GM18499 (cell line): ENCODE data around the gene NDUFC2.
"Not testable (repeated sequence)": the region's sequence is repeated elsewhere in the genome, so short reads cannot be mapped to it uniquely, and the experiment has no call there.

Experiments used
- ATAC-seq: cut with Tn5 transposase; IDR thresholded peaks from one replicate; pipeline ENCODE4 v1.9.1; 2021; ENCODE audit warnings: moderate number of reproducible peaks; ENCODE audit not compliant: insufficient read depth, unreplicated experiment

The NDUFC2 gene

DNA sequence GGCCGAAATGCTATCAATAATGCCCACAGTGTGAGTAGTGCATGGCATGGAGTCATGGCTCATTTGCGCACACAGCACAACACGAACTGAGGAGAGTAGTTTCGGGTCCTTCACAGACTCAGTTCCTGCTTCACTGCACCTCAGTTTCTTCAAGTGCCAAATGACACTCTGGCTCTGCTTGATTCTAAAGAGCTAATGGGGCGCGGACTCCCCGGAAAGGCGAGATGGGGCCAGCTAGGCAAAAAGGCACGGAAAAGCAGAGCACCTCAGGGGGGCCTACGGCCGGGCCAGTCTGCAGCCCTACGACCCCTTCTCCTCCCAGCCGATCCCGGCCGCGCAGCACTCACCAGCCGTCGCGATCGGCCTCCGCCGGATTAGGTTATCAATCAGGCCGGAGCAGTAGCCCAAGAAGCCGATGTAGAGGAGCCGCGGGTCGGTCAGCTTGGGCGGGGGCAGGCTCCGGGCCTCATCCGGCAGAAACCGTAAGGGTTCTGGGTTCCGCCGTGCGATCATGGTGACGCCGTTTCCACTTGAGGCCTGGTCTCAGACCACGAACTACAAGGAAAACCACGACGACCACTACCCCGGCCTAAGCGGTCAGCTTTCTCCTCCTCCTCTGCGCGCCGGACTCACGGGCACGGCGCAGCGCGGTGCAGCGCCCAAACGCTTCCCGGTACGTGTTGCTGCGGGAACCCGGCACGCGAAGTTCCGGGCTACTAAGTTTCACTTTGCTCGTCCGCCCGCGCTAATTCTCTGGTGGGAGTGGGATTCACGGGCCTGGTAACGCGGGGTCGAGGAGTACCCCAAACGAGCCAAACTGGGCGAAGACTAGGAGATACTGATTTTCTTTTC is at the start of gene NDUFC2:
NDUFC2 (minus strand) TSS at position 631 of the 852 bp plus-strand sequence; CDS start at position 513, 118 bp downstream.
- no peak for ATAC-seq

DNA sequence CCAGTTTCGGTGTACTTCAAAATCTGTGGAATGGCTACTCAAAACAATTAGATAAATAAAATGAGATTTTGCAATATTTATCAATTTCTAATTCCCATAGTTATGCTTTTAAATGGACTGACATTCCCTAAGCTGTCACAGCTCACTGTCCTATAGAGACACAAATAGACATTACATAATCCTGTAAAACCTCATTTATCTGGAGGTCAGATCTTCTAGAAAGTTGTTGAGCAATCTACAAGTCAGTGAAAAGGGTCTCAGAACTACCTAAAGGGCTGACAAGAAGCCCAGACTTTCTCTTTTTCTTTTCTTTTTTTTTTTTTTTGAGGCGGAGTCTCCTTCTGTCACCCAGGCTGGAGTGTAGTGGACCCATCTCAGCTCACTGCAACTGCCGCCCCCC is 47.7 kb upstream of the NDUFC2 start:
- no peak for ATAC-seq

DNA sequence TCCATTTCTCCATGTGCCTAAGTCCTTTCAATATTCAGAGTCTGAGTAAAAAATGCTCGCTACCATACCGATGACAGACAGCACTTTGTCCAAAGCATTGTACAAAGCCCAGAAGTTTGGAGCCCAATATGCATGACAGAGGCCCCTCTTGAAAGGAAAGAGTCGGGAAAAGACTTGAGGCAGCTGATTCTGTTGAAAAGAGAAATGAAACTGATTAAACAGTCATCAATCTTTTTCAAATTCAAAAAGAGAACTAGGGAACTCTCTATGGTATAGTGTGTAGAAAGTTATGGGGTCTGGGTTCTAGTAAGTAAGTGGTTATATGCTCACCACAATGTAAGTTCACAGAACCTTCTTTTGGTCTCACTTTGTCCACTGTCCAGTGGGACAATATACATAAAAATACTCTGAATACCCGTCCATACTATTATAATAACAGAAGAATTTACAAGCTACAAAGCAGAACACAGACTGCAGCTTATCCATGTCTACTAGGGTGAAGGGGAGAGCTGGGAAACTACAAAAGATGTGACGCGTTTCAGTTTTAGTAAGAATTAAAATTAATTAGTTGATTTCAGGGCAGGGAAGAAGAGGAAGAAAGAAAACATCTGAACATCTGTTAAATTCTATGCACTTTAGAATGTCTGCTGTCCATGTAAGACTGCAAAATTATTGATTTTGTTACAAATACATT is 33.1 kb upstream of the NDUFC2 start:
- no peak for ATAC-seq

- ATAC-seq, result no peak
Measured at GRCh38 chr11:78111298-78111697, 31.6 kb upstream of the NDUFC2 start.

DNA sequence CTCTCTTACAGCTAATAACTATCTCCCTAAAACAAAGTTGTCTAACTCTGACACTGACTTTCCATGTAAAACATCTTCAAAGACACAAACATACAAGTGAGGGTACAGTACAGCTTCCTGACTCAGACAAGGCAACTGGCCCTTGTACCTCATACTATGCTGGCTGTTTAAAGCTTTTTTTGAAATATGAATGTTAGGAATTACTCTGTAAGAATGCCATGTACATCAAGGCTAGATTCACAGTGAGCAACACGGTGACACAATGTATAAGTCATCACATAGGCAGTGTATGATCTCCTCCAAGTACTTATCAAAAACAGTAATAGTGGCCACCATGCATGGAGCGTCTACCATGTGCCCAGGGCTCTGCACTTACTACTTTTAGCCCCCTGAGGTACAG is 31.2 kb upstream of the NDUFC2 start:
- no peak for ATAC-seq

GRCh38 chr11:78110351-78110750 is 30.7 kb upstream of the NDUFC2 start:
- ATAC-seq, result no peak

DNA sequence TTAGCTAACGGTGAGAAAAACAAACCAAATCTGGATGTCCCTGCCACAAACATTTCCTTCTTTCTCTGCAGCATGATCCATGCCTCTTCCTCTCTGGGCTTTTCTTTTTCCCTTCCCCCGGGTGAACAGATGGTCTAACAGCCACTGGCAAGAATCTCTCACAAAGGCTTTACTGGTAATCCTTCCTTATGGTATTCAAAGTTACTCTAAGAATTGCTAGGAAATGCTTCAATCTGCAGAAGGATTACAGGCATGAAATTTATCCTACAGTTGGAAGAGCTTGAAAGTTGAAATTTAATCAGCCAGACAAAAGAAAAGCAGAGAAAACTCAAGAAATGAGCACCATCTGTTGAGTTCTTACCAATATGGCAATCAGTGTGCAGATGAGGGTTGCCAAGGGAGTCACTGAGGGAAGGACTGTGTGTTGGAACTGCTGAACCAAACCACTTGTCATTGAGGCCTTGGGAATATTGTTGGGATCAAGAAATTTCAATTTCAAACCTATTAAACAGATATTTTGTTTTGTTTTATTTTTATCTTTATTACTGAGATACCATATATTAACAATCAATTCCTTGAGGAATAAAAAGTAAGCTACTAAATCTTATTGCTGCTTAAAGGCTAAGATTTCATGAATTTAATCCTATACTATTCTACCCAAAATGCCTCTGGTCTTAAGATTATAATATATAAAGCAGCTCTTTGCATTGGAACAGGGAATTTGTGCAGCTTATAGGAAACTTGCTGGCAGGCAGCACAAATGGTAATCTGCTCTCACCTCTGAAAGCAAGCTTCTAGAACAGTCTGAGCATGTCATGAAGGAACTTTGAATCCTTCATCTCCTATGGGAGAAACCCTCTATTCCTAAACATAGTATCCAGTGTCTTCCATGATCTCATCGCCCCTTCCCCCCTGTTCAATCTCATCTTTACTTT is 29.7 kb upstream of the NDUFC2 start:
- ATAC-seq, result no peak

GRCh38 chr11:78100676-78101472 is 21.2 kb upstream of the NDUFC2 start:
- ATAC-seq, result no peak

- ATAC-seq, result no peak
Measured at GRCh38 chr11:78100261-78100660, 20.6 kb upstream of the NDUFC2 start.

- no peak for ATAC-seq
Measured at GRCh38 chr11:78099666-78100065, 20.0 kb upstream of the NDUFC2 start.

DNA sequence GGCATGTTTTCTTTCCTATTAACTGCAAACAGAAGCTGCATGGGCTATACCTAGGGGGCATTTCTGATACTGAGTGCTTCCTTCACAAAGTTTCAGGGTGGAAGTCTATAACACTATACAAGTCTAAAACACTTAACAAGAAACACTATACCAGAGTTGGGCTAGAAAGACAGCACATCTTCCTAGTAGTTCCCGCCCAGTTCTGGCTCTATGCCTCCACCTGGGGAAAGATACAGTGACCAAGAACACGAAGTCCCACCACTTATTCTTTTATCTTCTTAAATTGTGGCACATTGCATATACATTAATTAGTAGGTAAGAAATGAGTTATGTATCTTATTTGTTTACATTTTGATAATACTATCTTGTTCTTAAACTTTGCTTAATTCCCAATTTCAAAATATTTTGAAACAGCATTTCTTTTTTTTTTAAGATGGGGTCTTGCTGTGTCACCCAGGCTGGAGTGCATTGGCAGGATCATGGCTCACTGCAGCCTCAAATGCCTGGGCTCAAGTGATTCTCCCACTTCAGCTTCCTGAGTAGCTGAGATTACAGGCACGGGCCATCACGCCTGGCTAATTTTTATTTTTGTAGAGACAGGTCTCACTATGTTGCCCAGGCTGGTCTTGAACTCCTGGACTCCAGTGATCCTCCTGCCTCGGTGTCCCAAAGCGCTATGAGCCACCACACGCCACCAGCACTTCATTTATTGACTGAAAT is 18.2 kb upstream of the NDUFC2 start:
- no peak for ATAC-seq

GRCh38 chr11:78094250-78094649 is 14.6 kb upstream of the NDUFC2 start:
- ATAC-seq, result no peak

- not testable (repeated sequence) for ATAC-seq
Measured at GRCh38 chr11:78086521-78087074, 6.9 kb upstream of the NDUFC2 start.

DNA sequence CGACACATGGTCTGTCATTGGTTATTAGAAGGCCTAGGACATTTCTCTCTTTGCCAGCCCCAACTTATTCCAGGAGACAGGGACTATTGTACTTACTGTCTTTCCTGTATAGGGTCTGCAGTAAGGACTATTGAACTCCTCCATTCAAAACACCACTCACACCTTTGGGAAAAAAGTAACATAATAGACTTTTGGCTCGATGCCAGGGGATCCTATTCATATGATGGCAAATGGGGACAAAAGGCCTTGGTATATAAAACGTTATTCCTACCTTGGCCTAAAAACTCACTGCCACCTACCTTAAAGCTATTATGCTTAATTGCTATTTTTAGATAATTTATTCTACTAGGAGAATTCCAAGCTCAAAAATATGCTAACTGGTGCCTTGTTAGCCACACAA is 6.3 kb upstream of the NDUFC2 start:
- ATAC-seq, result no peak

DNA sequence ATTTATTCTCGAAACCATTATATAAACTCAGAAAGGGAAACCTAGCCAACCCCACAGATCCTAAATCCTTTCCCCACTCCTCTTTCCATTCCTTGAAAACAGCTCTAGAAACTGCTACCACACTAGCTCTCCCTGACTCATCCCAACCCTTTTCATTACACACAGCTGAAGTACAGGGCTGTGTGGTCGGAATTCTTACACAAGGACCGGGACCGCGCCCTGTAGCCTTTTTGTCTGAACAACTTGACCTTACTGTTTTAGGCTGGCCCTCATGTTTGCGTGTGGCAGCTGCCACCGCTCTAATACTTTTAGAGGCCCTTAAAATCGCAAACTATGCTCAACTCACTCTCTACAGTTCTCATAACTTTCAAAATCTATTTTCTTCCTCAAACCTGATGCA is 4.8 kb upstream of the NDUFC2 start:
- ATAC-seq, result not testable (repeated sequence)

- no peak for ATAC-seq
Measured at GRCh38 chr11:78083021-78083420, 3.4 kb upstream of the NDUFC2 start.

DNA sequence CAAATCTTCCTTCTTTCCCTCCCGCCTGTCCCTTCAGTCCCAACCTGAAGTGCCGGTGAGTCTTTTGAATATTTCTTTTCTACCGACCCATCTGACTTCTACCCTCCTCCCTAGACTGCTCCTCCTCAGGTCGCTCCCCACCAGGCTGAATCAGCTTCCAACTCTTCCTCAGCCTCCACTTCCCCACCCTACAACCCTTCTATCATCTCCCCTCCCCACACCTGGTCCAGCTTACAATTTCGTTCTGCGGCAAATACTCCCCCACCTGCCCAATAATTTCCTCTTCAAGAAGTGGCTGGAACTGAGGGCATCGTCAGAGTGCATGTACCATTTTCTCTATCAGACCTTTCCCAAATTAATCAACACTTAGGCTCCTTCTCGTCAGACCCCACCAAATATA is 2.5 kb upstream of the NDUFC2 start:
- no peak for ATAC-seq

DNA sequence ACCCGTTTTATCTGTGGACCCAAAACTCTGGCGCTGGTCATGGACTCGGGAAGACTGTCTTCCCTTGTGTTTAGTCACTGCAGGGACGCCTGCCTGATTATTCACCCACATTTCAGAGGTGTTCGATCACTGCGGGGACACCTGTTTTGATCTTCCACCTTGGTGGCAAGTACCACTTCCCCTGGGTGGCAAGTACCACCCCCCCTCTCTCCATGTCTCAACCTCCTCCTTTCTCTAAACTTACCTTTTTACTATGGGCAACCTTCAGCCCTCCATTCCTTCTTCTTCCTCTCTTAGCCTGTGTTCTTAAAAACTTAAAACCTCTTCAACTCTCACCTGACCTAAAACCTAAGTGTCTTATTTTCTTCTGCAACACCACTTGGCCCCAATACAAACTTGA is 1.9 kb upstream of the NDUFC2 start:
- no peak for ATAC-seq
